GM19351 (cell line): Measurements from ENCODE around the gene KCNMB2.

Experiments
- ATAC-seq: cut with Tn5 transposase; IDR thresholded peaks from one replicate; pipeline ENCODE4 v1.9.1; 2021; ENCODE audit warnings: mild to moderate bottlenecking, moderate library complexity; ENCODE audit not compliant: unreplicated experiment

The KCNMB2 gene

DNA sequence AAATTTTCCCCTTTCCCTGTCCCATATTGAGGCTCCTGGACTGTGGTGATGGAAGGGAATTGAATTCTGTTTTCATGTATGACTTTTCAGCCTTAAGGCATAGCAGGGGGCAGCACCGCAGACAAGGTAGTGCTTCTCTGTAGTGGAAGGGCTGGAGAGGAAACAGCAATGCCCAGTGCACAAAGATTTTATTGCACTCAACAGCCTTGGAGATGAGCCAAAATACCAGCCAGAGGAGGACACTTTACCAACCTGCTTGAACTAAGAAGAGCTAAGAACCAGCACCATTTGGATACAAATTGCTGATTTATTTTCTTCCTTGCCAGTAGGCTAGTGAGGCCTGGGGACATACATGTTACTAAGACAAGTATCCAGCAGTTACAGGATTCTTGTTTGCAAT, 98.7 kb downstream of the KCNMB2 start:
- ATAC-seq = no peak

GRCh38 chr3:178637802-178638201, 101.6 kb downstream of the KCNMB2 start:
- no peak for ATAC-seq

- ATAC-seq = no peak
Measured at GRCh38 chr3:178645503-178645902, 109.3 kb downstream of the KCNMB2 start.

- ATAC-seq = no peak
Measured at GRCh38 chr3:178646186-178646862, 110.1 kb downstream of the KCNMB2 start.

DNA sequence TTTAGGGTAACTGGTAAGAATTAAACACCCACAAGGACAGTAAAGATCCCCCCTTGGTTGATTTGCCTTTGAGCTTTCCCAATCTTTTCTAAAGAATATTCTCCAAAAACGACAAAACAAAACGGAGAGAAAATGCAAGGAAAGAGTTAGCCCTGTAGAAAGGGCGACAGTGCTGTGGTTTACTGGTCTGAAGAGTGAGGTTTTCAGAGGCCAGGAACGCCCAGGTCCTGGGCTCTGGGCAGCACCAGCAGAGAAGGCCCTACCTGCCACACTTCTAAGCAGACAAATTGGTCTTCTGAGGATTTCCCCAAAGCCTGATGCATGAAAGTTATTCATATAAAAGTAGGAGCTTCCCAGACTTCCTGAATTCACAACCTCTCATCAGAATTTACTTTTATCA, 119.3 kb downstream of the KCNMB2 start:
- ATAC-seq = no peak

DNA sequence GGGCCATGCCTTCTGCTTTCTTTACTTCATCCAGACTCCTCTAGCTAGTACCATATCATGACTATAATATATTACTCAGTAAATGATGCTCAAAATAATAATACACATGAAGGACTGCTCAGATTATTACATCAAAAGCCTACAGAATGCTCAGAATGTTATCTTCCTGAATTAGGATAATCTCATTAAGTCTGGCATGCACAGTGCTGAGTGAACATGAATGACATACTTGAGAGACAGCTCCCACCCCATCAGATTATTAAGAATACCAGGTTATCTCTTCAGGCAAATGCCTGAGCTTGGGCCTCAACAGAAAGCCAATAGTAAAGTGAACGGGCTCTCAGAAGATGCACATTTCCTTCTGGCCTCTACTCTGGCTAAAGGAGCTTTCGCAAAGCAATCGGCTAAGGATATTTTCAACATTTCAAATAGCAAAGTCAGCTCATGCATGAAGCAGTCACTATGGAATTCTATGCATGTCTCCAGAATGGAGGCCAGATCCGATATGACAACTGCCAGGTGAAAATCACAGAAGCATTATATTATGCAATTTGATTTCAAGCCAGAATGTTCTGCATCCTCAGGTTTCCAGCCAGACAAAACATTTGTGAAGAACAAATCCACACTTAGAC, 122.6 kb downstream of the KCNMB2 start:
- no peak for ATAC-seq

DNA sequence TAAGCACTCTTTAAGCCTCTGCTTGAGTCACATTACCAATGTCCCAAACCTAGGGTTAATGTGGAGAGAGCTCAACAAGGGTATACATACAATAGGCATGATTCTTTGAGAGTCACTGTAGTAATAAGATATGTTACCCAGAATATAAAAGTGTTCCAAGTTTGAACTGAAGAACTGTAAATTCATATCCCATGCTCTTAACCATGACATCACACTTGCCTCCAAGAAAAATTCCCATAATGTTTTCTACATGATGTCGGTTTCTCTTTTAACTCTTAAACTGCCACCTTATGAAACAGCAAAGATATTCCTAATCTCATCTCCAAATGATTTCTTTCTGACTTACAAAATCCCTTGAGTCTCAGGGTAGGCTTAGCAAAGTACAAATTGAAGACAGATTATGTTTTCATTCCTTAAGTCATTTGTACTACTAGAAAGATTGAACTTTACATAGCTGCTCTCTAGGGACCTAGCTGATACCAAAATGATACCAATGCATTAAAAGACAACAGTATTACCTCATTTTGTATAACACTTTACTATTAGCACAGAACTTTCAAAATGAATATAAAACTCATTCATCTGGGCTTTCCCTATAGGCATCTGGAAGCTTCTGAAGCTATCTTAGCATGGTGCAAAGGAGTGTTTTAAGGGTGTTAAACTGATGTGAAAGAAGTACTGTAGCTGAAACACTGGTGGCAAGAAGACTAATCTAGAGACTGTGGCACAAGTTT, 127.1 kb downstream of the KCNMB2 start:
- peak; percentile 79 for ATAC-seq

DNA sequence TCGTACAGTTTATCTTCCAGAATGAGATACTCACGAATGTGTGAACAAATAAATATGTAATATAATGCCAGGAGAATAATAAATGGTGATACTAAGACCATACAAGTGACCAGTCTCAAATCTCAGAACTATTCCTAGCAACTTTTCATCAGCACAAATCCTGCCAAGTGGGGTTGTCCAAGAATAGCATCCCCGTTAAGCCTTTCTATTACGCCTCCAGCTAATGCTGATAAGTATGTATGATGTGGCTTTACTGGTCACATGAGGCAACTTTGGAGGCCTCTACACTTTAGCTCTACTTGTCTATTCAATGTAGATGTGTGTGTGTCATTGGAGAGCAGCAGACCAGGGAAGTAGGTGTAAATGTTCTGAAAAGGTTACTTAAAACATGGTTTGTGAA, 129.5 kb downstream of the KCNMB2 start:
- ATAC-seq = no peak

- no peak for ATAC-seq
Measured at GRCh38 chr3:178669022-178669601, 132.9 kb downstream of the KCNMB2 start.

DNA sequence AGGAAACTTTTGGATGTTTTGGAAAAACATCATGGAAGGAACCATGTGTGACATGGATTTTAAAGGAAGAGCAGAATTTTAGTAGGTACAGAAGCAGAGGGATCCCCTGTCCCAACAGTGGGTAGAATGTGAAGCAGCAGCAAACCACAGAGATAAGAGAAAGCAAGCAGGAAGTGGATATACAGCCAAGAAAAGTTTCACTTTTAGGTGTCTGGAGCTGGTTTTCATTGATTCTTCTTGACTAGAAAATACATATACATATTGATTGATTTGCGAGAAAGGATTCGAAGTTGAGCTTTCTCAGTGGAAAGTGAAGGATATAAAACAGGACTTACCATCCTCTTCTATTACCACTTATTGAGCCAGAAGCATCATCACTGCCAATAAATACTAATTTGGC, 133.5 kb downstream of the KCNMB2 start:
- ATAC-seq = peak; percentile 47

GRCh38 chr3:178671377-178671776, 135.1 kb downstream of the KCNMB2 start:
- ATAC-seq = peak; percentile 21

DNA sequence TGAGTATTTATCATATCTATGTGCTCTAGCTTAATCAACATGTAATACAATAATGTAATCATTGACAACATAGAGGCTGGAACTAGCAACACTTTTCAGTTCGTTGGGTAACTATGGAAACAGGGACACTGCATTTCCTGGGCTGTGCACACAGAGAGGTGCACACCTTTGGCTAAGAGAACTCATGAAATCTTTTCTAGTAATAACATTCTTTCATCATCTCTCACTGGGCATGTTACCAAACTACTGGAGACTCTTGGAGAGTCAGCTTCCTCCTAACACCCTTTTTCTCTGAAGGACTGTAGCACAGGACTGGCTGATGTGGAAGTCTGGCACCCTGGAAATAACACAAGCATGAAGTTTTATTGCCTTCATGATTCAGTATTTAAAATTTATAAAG, 135.6 kb downstream of the KCNMB2 start:
- peak; percentile 71 for ATAC-seq

- no peak for ATAC-seq
Measured at GRCh38 chr3:178672275-178672674, 136.0 kb downstream of the KCNMB2 start.

DNA sequence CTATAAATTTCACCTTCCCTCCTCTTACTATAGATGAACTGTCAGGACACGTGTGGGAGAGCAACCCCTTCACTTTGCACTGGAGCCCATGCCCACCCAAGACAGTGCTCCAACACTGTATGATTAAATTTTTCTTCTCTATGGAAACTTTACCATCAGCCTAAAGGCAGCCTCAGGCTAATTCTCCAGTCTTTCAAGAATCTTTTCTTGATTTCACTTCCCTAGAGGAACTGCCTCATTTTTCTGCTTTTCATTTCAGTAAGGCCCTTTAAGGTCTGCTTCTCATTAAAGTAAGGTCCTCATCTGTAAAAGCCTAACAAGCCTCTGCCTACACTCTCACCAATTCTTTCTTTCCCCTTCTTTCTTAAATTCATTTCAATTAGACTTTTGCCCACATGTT, 137.3 kb downstream of the KCNMB2 start:
- ATAC-seq = no peak

GRCh38 chr3:178676077-178676476, 139.8 kb downstream of the KCNMB2 start:
- ATAC-seq = no peak

DNA sequence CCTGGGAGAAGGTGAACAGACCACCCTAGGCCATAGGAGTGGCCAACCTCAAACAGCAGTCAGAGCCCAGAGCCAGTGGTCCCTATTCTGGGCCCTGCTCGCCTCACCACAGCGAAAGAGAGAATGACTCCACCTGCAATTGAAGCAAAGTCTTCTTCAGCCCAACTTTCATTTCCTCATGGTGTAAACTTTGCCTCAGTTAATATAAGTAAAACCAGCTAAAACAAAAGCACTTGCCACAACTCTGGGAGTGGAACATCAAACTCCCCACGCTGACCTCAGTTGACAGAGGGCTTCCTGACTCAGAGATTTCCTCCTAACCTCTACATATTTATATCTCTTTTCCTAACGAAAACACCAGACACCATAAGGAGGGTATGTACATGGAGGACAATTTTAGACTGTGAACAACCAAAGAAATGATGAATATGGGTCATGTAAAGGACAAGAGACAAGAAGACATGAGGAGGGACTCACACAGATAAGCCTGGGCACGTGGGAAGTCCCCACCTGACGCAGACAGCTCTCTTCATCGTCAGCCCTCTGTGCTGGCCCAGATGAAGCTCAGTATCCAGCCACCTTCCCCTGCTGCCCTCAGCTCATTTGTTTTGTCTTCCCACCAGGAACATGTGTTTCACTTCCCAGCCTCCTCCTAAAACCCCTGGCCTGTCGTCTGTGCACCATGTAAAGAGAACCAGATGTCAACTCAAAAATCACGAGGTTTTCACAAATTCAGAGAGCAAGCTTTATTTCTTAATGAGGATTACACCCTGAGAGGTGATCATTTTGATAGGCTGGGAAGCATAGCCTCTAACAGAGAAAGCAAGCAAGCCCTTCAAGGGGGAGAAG, 140.9 kb downstream of the KCNMB2 start:
- ATAC-seq = peak; percentile 81

GRCh38 chr3:178677961-178678360, 141.7 kb downstream of the KCNMB2 start:
- no peak for ATAC-seq

- ATAC-seq = no peak
Measured at GRCh38 chr3:178680037-178680436, 143.8 kb downstream of the KCNMB2 start.

DNA sequence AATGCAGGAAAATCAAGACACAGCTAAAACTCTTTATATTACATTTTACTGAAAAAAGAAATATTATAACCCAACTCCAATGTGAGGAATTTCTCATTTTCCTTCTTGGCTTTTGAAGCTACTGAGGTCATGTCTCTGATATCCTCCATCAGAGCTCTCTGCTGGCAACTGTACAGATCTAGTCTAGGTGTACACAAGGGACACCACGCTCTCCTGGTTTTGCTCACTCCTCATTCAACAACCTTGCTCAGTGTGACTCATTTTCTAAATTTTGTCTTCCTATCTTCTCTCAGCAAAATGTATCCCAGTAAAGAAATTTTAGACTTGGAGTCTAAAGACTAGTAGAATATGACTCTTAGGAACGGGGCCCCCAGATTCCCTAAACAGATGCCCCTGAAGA, 144.3 kb downstream of the KCNMB2 start:
- no peak for ATAC-seq

GRCh38 chr3:178684881-178685590, 148.8 kb downstream of the KCNMB2 start:
- peak; percentile 53 for ATAC-seq
